Keratinocyte (primary cell): Measurements from ENCODE around the gene MFNG. TPM values are rescaled to one million over a fixed set of nuclear protein-coding genes. Genes with fewer than 3 reads are reported as not detected.

Source experiments
- DNase-seq: peaks from one replicate; pipeline ENCODE4 v3.0.0-alpha.2; 2011; ENCODE audit warnings: low read depth, missing footprints, low spot score
- FAIRE-seq: peaks from 2 replicates; lab custom pipeline; 2011; peaks lifted over from hg19 to GRCh38; lab: Jason Lieb, UNC
- H2AFZ ChIP-seq: 2 replicates; pipeline ENCODE4 v1.6.0; 2012; ENCODE audit warnings: low read length, control low read depth, inconsistent platforms; ENCODE audit not compliant: control insufficient read depth
- H3K27ac ChIP-seq: 2 replicates; pipeline ENCODE4 v1.5.1; 2011; ENCODE audit warnings: low read length; ENCODE audit not compliant: control insufficient read depth, insufficient read depth
- H3K27me3 ChIP-seq: 3 replicates; pipeline ENCODE4 v1.6.0; 2011; ENCODE audit warnings: low read length; ENCODE audit not compliant: control insufficient read depth, insufficient read depth; ENCODE audit errors: extremely low read depth
- H3K36me3 ChIP-seq, 2 experiments: 2 replicates in 1 of 2; 3 replicates in 1 of 2; pipeline ENCODE4 v1.5.1; 2011; ENCODE audit warnings: low read length in 2 of 2, mild to moderate bottlenecking in 1 of 2; ENCODE audit not compliant: control insufficient read depth in 2 of 2, insufficient read depth in 2 of 2; ENCODE audit errors: extremely low read depth in 1 of 2
- H3K4me1 ChIP-seq: 3 replicates; pipeline ENCODE4 v1.5.1; 2011; ENCODE audit warnings: low read length; ENCODE audit not compliant: control insufficient read depth, insufficient read depth; ENCODE audit errors: extremely low read depth
- H3K4me2 ChIP-seq: 3 replicates; pipeline ENCODE4 v1.6.0; 2011; ENCODE audit warnings: low read depth, low read length; ENCODE audit not compliant: control insufficient read depth, insufficient read depth; ENCODE audit errors: extremely low read depth
- H3K4me3 ChIP-seq, 3 experiments: fragments of 200-600 bp in 1 of 3; sonication (generic) in 1 of 3; 2 replicates in 2 of 3; 3 replicates in 1 of 3; pipeline ENCODE4 v1.5.1; 2011 to 2016; ENCODE audit warnings: low read length in 3 of 3, mild to moderate bottlenecking in 3 of 3, control low read depth in 2 of 3, inconsistent platforms in 1 of 3, low read depth in 1 of 3, mixed read lengths in 1 of 3, mixed run types in 1 of 3, moderate library complexity in 1 of 3; ENCODE audit not compliant: control insufficient read depth in 2 of 3, insufficient read depth in 2 of 3; ENCODE audit errors: extremely low read depth in 1 of 3
- H3K79me2 ChIP-seq: 2 replicates; pipeline ENCODE4 v1.6.0; 2012; ENCODE audit warnings: low read length; ENCODE audit not compliant: control insufficient read depth, insufficient read depth
- H3K9ac ChIP-seq: 3 replicates; pipeline ENCODE4 v1.6.0; 2011; ENCODE audit warnings: low read length; ENCODE audit not compliant: control insufficient read depth, insufficient read depth; ENCODE audit errors: extremely low read depth
- H3K9me1 ChIP-seq: 3 replicates; pipeline ENCODE4 v1.6.0; 2011; ENCODE audit warnings: low read length; ENCODE audit not compliant: control insufficient read depth, insufficient read depth; ENCODE audit errors: extremely low read depth
- H3K9me3 ChIP-seq: 2 replicates; pipeline ENCODE4 v1.5.1; 2012; ENCODE audit warnings: low read depth, low read length; ENCODE audit not compliant: control insufficient read depth
- H4K20me1 ChIP-seq: 3 replicates; pipeline ENCODE4 v1.6.0; 2011; ENCODE audit warnings: low read length; ENCODE audit not compliant: control insufficient read depth, insufficient read depth; ENCODE audit errors: extremely low read depth
- CTCF ChIP-seq, 3 experiments: IDR thresholded peaks in 1 of 3; conservative IDR thresholded peaks in 1 of 3; optimal IDR thresholded peaks in 1 of 3; 2 replicates in 2 of 3; 3 replicates in 1 of 3; pipeline versions ENCODE3 to v1.5.1; 2011; ENCODE audit warnings: low read length in 3 of 3, mild to moderate bottlenecking in 3 of 3, moderate library complexity in 2 of 3, control low read depth in 1 of 3, inconsistent platforms in 1 of 3; ENCODE audit not compliant: insufficient read depth in 2 of 3; ENCODE audit errors: extremely low read depth in 1 of 3
- EZH2 ChIP-seq: IDR thresholded peaks from one replicate; pipeline ENCODE4 v1.6.1; 2012; ENCODE audit warnings: inconsistent platforms, mild to moderate bottlenecking, low read length, moderate library complexity
- dilution Hi-C: fragments of 300-500 bp; cut with MboI; formaldehyde crosslinking; loops from one replicate; pipeline ENCODE4 v1.7.0; 2020; ENCODE audit warnings: low sequenced_read_pairs; ENCODE audit not compliant: extremely low pct_ligation_motif_present
- polyA plus RNA-seq, 5 experiments: library from polyadenylated mRNA; depleted of rRNA in 3 of 5; stranded (reverse) in 3 of 5; stranded (forward) in 1 of 5; unstranded in 1 of 5; fragments of >200 nt; gene quantifications; 1 replicate in 1 of 5; 2 replicates in 3 of 5; 3 replicates in 1 of 5; pipeline versions ENCODE4 v1.2.1 to v1.2.3, GENCODE V29; 2011 to 2012; ENCODE audit warnings: missing spikeins in 2 of 5, low read depth in 1 of 5, low replicate concordance in 1 of 5

MFNG gene
- polyA plus RNA-seq, 1 donor (not counting 4 experiments of a cell fraction or from before 2014, with no cell fraction given): 5.9 TPM

- Histone ChIP-seq H4K20me1 (peaks cover 3% of the 10 kb centered on the region), H3K9me1 (no peaks in the 10 kb centered on the region), H3K27me3 (no peaks in the 10 kb centered on the region), H3K27ac (no peak overlapping the region), H3K9ac (no peak overlapping the region), H3K79me2 (no peaks in the 10 kb centered on the region), H3K9me3 (no peaks in the 10 kb centered on the region), H2AFZ (no peak overlapping the region), H3K4me2 (no peak overlapping the region), H3K4me3 (no peak overlapping the region), H3K36me3 (peaks cover 19 to 33% of the 10 kb centered on the region in 2 experiments), H3K4me1 (no peaks in the 10 kb centered on the region)
- FAIRE-seq (no peak), DNase-seq (no peak)
- dilution Hi-C loops: no loop called here
- no peak for TF ChIP-seq EZH2
- peak; percentile 67 to 75 (median 73) for TF ChIP-seq CTCF (optimal IDR thresholded peaks at IDR 0.05 in 1 of 3, IDR thresholded peaks at IDR 0.05 in 1 of 3, conservative IDR thresholded peaks at IDR 0.05 in 1 of 3; ENCODE audit: extremely low read depth in 1 of 3, insufficient read depth in 2 of 3, low read length in 3 of 3)
Measured at GRCh38 chr22:37472418-37473006, 13.7 kb downstream of the MFNG start.

- H3K9ac ChIP-seq: no peak overlapping the region
- no peaks in the 10 kb centered on the region for H3K9me3 ChIP-seq
Measured at GRCh38 chr22:37471727-37472417, 14.3 kb downstream of the MFNG start.

More at GRCh38 chr22:37471727-37472417, 14.3 kb downstream of the MFNG start:
- DNase-seq (no peak), FAIRE-seq (no peak)
- Histone ChIP-seq H3K27me3 (no peaks in the 10 kb centered on the region), H3K4me3 (no peak overlapping the region), H3K4me1 (no peaks in the 10 kb centered on the region), H3K36me3 (peaks cover 15 to 33% of the 10 kb centered on the region in 2 experiments), H4K20me1 (peaks cover 3% of the 10 kb centered on the region), H2AFZ (no peak overlapping the region), H3K79me2 (no peaks in the 10 kb centered on the region), H3K27ac (no peak overlapping the region), H3K9me1 (no peaks in the 10 kb centered on the region), H3K4me2 (no peak overlapping the region)
- TF ChIP-seq CTCF (optimal IDR thresholded peaks at IDR 0.05 in 1 of 3, IDR thresholded peaks at IDR 0.05 in 1 of 3, conservative IDR thresholded peaks at IDR 0.05 in 1 of 3; ENCODE audit: extremely low read depth in 1 of 3, insufficient read depth in 2 of 3, low read length in 3 of 3) (no peak), EZH2 (no peak)
- dilution Hi-C loops: no loop called here
